ENCODE measurements around the gene VN1R4.
"Not testable (repeated sequence)": the region's sequence is repeated elsewhere in the genome, so short reads cannot be mapped to it uniquely, and the experiment has no call there.

The VN1R4 gene, protein sequence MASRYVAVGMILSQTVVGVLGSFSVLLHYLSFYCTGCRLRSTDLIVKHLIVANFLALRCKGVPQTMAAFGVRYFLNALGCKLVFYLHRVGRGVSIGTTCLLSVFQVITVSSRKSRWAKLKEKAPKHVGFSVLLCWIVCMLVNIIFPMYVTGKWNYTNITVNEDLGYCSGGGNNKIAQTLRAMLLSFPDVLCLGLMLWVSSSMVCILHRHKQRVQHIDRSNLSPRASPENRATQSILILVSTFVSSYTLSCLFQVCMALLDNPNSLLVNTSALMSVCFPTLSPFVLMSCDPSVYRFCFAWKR

DNA sequence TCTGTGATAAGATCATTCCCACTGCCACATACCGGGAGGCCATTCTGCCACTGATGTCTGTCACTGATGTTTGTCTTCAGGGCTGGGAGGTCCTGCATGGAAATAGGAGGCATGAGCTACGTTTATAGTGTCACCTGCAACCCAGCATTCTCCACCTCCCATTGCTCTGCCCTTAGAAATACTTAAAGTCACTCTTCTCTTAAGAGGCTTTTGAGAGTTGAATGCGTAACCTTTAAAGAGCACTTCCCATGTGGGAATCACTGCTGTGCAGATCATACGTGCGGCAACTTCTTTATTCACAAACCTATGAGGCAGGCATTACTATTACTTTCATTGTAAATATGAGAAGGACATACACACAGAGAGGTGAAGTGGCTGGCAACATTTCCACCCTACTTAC, at the start of gene VN1R4:
Gene VN1R4, minus strand, starts transcription at position 101 of the 400 bp plus-strand sequence. Its CDS starts 58 bp downstream, at position 43.
- not testable (repeated sequence) for DNase-seq (ENCODE audit: low spot score)

DNA sequence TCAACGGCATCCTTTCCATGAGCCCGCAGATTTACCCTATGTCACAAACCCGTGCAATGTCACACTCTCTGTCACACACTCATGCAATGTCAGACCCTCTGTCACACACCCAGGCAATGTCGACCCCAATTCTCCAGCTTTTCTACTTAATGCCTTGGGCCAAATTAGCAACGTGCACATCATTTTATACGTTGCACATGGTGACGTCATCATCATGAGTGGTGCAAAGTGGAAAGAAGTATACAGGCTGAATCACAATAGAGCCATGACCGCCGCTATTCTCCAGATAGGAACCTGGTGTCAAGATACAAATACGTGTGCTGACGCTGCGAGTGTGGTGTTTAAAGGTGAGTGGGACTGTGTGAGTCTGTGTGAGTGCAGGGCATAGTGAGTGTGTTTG, 44.4 kb upstream of the VN1R4 start:
- no peak for DNase-seq (ENCODE audit: low spot score)

DNA sequence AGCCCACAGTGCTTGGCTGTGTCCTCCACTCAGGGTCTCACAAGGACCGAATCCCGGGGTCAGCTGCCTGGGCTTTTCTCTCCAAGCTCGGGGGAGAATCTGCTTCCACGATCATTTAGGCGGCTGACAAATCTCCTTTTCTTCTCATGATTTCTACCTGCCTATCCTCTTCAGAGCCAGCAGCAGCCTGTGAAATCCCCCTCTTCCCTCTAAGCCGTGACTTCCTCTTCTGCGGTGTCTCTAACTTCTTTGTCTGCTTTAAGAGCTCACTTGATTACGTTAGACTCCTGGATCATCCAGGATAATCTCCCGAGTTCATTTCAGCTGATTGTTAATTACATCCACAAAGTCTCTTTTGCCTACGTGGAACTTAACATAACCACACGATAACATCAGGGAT, 43.5 kb upstream of the VN1R4 start:
- DNase-seq (ENCODE audit: low spot score), result peak; percentile 52

DNA sequence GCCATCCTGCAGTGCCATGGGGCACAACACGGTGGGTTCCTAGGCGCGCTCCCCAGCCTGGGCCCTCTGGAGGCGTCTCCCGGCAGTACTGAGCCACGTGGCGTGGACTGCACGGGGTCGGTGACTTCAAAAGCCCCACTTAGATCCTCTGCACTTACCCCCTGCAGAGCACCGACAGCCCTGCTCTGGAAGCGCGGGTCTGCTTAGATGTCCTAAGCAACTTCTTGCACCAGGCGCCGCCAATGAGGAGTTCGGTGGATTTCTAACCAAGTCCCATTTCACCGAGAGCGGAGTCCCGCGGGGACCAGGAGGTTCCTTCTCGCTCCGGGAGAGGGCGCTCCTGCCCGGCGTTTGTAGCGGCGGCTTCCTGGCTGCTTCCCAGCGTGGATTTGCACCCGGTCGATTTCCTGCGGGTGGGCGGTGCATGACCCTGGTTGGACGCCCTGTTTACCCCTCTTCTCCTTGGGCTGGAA, 40.9 kb upstream of the VN1R4 start:
- DNase-seq (ENCODE audit: low spot score), result peak; percentile 77

DNA sequence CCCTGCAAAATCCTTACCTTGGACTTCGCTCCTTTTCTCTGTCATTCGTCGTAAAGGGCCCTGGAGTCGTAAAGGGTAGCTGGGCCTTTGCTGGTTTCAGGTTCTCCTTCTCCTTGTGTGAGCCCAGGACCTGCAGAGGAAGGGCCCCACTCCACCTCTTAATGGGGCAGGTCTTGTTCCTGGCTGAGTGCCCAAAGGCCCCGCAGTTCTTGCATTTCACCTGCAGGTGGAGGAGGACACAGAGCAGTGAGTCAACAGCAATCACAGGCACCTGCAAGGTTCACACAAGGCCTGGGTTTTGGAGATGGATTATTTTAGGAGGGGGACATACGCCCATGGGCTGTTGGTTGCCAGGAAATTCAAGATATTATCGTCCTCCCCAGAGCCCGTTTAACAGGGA, 33.8 kb upstream of the VN1R4 start:
- DNase-seq (ENCODE audit: low spot score), result not testable (repeated sequence)

DNA sequence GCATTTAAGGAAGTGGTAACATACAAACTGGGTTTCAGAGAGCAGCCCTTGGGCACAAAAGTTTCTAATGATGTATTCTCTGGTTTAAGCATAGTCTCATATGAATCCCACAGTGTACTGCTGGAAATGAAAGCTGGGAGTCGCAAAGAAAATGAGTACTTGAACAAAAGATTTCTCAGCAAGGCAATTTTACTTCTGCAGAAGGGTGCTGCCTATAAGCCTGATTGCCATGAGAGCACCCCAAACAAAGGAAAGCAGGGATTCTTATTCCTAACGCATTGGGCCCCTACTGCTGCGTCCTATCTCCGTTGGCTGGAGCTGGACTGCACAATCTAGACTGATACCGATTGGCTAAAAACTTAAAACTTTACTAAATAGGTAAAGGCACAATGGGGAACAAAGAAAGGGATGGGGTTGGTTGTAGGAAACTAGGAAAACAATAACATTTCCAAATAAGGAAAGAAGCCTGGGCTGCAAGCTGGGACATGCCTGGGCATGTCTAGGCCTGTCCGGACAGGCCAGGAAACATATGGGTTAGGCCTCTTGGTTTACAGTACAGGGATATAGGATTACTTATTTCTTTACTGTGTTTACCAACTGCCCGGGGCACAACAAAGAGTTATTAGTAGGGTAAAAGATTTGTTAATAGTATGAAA, 27.4 kb upstream of the VN1R4 start:
- no peak for DNase-seq (ENCODE audit: low spot score)

DNA sequence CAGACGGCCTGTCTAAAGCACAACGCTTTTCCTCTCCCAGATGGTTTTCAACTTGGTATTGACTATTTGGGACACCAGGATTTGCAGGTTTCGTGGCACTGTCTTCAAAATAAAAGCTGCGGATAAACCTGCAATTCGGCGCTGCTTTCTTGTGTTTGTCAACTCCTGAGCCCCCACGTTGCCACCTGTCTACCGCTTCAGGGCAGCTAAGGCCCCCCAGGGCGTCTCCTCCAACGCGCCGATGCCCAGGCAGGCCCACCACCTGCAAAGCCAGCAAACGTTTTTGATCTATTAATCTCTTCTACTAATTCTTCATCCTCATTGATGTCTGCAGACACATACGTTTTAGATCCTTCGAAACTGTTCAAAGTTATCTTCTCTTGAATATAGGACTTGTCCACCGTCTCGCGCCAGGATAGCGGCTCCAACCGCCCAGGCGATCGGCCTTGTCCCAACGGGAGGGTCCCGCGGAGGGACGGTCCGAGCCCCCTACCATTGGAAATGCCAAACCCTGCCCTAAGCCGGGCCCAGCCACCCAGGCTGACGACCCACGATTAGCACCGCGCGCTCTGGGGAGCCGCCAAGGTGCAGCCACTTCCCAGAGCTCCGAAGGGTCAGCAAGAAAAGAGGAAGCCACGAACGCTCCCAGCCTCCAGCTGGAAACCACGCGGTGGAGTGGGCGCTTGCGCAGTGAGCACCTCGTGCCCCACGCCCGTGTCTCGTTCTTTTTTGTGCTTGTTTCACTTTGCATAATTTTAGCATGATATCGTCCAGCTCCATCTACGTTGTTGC, 23.4 kb upstream of the VN1R4 start:
- DNase-seq (ENCODE audit: low spot score), result no peak

DNA sequence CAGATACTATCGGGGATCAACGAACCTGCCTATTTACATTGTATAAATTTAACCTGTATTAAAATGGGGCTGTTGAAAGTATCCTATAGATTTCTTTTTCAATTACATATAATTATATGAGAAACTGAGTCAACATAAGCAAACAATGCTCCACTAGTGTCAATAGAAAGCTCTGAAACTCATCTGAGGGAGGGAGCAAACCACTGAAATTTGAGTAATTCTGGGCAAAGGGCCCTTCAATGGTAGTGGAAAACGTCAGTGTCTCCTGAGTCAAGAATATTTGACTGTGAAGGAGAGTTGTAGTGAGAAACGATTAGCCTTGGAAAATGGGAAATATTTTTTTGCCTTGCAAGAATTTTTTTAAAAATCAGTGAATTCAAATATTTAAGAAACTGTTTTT, 17.6 kb upstream of the VN1R4 start:
- DNase-seq (ENCODE audit: low spot score), result no peak

DNA sequence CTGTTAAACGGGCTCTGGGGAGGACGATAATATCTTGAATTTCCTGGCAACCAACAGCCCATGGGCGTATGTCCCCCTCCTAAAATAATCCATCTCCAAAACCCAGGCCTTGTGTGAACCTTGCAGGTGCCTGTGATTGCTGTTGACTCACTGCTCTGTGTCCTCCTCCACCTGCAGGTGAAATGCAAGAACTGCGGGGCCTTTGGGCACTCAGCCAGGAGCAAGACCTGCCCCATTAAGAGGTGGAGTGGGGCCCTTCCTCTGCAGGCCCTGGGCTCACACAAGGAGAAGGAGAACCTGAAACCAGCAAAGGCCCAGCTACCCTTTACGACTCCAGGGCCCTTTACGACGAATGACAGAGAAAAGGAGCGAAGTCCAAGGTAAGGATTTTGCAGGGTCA, 14.4 kb upstream of the VN1R4 start:
- DNase-seq (ENCODE audit: low spot score), result not testable (repeated sequence)

DNA sequence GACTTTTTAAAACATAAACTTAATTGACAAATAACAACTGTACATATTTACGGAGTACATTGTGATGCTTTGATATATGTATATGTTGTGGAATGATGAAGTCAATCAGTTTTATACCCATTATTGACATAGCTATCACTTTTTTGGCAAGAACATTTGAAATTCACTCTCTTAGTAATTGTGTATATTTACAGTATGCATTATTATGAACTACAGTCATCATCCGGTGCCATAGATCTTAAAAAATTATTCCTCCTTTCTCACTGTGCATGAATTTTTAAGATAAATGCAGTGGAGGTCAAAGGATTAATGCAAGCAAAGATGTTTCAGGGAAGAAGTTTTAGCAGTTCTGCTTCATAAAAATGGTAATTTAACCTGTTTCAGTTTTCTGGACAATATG, 8.0 kb upstream of the VN1R4 start:
- DNase-seq (ENCODE audit: low spot score), result no peak

DNA sequence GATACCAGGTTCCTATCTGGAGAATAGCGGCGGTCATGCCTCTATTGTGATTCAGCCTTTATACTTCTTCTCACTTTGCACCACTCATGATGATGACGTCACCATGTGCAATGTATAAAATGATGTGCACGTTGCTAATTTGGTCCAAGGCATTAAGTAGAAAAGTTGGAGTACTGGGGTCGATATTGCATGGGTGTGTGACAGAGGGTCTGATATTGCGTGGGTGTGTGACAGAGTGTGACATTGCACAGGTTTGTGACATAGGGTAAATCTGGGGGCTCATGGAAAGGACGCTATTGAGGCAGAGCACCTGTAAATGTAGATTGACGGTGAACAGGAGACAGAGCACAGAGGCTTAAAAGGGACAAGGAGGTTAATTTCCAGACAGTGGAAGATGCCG, 4.5 kb upstream of the VN1R4 start:
- no peak for DNase-seq (ENCODE audit: low spot score)

DNA sequence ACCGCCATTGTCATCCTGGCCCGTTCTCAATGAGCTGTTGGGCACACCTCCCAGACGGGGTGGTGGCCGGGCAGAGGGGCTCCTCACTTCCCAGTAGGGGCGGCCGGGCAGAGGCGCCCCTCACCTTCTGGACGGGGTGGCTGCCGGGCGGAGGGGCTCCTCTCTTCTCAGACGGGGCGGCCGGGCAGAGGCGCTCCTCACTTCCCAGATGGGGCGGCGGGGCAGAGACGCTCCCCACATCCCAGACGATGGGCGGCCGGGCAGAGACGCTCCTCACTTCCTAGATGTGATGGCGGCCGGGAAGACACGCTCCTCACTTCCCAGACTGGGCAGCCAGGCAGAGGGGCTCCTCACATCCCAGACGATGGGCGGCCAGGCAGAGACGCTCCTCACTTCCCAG, 2.3 kb upstream of the VN1R4 start:
- DNase-seq (ENCODE audit: low spot score), result not testable (repeated sequence)

DNA sequence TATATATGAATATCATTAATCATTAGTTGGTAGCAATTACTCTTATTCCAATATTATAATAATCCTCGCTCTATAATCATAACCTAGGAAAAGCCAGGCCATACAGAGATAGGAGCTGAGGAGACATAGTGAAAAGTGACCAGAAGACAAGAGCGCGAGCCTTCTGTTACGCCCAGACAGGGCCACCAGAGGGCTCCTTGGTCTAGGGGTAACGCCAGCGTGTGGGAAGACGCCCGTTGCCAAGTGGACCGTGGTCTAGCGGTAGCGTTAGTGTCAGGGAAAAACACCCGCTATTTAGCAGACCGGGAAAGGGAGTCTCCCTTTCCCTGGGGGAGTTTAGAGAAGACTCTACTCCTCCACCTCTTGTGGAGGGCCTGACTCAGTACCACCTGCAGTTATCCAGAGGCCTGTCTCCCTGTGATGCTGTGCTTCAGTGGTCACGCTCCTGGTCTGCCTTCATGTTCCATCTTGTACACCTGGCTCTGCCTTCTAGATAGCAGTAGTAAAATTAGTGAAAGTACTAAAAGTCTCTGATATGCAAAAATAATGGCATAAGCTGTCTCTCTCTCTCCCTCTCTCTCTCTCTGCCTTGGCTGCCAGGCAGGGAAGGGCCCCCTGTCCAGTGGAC, 9.7 kb downstream of the VN1R4 start, which contains the start of gene VN1R2:
Gene VN1R2, plus strand, starts transcription at position 578 of the 628 bp plus-strand sequence. CDS start 84 bp downstream, outside the sequence.
- DNase-seq (ENCODE audit: low spot score), result not testable (repeated sequence)

DNA sequence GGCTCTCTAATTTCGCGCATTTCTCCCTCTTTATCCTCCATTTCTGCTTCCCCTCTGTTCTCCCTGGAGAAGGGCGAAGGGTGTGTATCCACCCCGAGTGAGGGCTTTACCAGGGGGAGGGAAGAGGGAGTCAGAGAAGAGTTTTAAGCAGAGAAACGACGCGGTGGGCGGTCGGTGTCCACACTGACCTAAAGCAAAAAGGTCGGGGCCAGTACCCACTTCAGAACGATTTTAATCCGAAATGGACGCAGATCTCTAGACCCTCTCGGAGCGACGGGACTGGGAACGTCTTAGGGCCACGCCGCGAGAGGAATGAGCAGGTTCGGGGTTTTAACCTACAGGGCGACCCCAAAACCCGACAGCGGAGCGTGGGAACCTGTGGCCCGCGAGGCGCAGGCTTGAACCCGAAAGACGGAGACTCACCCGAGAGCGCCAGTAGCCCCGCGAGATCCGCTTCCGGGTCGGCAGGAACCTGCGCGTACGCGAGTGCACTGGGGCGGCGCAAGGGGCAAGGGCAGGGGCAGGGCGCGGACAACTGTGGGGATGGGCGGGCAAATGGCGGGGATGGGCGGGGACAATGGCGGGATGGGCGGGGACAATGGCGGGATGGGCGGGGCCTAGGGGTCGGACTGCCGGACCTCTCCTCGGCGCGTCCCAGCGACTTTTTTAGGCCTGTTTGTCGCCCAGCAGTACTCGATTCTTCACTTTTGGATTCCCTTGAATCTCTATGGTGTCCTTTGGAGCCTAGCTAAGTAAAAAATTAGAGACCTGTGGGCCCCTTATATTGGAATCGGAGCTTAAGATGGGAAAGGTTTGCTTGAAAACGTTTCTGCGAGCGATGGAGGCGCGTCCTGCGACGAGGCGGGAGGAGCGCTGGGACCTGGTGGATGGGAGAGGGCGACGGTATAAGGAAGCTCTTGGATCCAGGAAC, 12.8 kb downstream of the VN1R4 start, which contains the start of gene ZNF677:
Gene ZNF677, minus strand, starts transcription at position 463 of the 931 bp plus-strand sequence. CDS start 3,323 bp downstream, outside the sequence.
- DNase-seq (ENCODE audit: low spot score), result peak; percentile 93

DNA sequence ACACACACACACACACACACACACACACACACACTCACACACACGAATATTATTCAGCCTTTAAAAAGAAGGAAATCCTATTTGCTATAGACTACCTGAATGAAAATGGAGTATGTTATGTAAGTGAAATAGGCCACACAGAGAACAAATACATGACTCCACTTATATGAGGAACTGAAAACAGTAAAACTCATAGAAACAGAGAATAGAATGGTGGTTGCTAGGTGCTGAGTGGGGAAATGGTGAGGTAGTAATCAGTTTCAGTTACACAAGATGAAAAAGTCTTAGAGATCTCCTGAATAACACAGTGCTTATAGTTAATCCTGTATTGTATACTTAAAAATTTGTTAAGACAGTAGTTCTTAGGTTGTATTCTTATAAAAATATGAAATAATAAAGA, 21.0 kb downstream of the VN1R4 start:
- no peak for DNase-seq (ENCODE audit: low spot score)

DNA sequence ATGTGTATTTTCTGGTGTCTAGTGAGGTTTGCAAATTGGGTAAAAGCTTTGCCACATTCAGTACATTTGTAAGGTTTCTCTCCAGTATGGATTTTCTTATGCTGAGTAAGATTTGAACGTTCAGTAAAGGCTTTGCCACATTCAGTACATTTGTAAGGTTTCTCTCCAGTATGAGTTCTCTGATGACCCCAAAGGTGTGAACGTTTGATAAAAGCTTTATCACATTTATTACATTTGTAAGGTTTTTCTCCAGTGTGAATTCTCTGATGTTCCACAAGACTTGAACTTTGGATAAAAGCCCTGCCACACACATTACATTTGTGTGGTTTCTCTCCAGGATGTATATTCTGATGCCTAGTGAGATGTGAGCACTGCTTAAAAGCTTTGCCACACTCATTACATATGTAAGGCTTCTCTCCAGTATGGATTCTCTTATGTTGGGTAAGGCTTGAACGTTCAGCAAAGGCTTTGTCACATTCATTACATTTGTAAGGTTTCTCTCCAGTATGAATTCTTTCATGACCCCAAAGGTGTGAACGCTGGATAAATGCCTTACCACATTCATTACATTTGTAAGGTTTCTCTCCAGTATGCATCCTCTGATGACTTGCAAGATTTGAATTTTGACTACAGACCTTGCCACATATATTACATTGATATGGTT, 30.3 kb downstream of the VN1R4 start:
- no peak for DNase-seq (ENCODE audit: low spot score)

DNA sequence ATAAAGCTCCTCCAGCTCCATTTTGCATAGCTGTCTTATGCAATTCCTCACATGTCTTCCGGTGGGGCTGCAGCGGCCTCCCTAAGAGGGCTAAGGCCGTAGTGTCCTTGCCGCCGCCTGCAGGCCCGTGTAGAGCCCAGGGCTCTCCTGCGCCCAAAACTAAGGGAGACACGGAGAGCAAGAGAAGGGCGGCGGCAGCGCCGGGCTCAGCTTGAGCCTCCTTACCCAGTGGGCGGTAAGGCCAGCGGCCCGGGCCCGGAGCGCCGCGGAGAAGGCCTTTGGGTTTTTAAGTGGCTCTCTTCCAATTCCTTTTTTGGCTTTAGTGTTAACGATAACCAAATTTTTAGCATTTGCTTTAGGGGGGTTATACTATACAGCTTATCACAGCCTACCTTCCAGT, 42.9 kb downstream of the VN1R4 start:
- no peak for DNase-seq (ENCODE audit: low spot score)

DNA sequence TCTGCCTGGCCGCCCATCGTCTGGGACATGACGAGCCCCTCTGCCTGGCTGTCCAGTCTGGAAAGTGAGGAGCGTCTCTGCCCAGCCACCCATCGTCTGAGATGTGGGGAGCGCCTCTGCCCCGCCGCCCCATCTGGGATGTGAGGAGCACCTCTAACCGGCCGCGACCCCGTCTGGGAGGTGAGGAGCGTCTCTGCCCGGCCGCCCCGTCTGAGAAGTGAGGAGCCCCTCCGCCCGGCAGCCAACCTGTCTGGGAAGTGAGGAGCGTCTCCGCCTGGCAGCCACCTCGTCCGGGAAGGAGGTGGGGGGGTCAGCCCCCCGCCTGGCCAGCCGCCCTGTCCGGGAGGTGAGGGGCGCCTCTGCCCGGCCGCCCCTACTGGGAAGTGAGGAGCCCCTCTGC, 44.8 kb downstream of the VN1R4 start:
- DNase-seq (ENCODE audit: low spot score), result not testable (repeated sequence)

All from D341Med (cell line).